NCI-H1930 (cell line): ENCODE results near the gene GLIS1.

Experiments
- DNase-seq, 2 experiments: peaks; one replicate each; lab custom pipeline; 2025; lab: John Stamatoyannopoulos, UW

Gene GLIS1

DNA sequence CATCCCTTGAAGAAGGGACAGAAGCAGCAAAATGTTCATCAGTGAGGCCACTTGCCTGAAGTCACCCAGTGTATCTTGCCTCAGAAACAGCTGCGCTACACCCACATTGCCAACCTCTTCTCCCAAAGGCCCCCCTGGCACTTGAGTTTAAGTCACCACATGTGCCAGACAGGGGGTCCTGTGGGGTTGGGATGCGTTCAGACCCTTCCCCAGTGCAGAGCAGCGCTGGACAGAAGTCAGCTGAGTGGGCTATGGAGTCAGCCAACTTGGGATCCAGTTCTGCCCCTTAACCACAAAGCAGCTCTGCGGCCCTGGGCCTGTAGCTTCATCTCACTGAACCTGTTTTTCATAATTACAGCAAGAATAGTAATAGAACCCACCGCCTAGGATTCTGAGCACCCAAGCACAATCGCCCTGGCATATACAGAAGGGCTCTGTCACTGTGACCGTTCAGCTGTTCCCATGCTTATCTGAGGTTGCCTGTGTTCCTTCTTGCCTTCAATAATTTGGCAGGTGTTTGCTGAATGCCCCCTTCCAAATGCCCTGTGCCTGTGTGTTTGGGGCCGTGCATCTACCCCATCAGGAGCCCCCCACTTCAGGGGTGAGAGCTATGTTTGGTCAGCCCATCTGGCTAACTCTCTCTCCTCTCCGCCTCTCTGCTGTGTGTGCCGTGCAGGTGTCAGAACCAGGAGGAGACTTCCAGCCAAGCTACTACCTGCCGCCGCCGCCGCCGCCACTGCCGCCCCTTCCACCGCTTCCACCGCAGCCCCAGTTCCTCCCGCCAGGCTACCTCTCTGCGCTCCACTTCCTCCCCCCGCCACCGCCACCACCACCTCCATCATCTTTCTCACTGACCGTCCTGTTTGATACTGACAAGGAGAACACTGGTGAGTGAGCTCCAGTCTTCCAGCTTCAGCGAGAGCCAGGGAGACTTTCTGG lies 274.7 kb downstream of the GLIS1 start:
- no peak for DNase-seq

DNA sequence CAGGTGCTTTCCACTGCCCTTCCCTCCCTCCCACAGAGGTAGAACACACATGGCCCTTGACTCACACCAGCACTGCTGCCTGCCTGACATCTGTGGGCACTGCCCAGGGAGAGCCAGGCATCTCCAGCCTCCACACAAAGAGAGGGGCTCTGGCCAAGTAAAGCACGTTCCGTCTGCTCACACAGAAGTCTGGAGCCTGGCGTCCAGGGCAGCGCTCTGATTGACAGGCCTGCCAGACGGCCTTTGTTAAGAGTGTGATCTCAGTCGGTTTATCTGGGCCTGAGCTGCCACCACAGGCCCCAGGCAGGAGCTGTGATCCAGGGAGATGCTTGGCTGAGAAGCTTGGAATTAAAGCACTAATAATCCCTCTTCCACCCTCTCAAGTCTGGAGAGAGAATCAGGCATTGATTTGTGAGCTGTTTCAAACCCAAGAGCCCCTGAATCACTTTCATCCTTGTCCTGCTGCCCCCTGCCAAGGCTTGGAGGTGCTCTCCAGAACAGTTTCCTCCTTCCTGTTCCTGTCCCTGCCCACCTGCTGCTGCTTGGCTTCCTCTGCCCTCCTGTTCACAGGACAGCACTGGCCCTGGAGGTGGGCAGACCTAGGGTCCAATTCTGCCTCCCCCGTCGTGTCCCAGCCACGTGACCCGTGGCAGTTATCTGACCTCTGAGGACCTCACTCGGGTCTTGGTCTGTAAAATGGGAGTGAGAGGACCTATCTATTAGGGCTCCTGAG lies 276.0 kb downstream of the GLIS1 start:
- DNase-seq = no peak

DNA sequence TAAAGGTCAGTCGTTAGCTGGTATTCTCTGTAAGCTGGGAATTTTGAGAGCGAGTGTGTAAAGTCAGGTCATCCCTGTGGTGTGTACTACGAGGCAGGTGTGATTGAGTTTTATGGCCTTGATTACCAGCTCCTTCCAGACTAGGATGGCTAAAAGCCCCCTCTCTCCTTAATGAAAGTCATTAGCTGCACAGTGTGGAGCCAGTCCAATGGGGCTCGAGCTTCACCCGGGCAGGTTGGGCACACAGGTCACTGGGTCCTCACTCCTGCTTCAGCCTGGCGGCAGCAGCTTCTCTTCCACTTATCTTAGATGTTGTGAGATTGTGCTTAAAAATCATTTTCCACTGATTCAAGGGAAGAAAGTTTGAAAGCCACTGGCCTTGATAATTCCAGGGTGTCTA lies 276.8 kb downstream of the GLIS1 start:
- no peak for DNase-seq

DNA sequence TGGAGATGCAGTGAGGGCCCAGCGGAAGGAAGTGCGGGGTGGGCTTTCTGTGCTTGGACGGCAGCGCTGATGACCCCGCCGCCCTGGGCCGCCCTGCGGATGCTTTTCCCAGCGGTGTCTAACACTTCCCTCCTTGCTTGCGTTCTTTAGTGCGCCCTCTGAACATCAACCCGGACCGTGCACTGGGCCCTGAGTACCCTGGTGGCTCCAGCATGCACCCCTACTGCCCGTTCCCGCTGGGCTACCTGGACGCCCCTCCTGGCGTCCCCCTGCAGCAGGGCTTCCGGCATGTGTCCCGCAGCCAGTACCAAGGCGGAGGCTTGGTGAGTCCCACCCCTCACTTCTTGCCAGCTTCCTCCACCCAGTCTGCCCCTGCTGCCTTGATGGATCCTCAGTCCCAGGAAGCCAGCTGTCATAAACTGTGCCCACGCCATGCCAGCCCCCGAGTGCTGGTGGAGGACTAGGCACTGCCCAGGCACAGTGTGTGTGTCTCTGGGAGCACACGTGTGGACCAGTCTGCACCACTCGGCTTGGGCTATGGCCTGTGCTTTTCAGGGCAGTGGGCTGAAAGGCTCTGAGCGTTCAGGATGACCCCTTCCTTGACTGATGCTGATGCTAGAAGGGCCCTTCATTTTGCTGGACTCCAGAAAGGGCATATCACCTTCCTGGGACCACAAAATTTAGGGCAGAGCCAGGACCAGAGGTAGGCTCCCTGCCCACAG lies 277.5 kb downstream of the GLIS1 start:
- DNase-seq = no peak

DNA sequence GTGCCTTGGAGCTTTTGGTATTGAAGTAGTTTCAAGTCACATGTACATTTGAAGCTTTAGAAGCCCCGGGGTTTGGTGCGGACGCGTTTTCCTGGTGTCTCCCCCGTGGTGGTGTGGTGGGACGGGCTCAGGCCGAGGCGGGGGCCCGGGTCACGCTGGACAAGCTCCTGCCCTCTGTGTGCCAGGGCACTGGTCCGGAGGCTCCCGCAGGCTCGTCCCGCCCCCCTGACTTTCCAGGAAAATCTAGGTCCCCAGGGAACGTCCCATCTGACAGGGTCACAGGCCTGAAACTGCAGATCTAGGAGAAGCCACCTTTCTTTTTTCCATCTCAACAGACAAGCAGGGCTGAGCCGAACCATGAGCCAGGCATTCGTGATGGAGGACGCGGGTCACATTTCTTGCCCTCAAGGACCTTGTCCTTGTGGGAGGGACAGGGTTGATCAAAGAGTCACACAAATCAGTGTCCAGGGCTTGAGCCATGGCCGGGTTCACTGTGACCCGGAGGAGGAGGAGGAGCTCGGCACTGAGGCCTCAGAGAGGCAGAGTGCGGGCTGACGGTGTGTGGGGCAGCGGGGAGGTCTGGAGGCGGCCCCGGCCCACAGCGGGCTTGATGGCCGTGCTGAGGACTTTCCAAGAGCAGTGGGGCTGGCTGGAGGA lies 278.2 kb downstream of the GLIS1 start:
- no peak for DNase-seq

DNA sequence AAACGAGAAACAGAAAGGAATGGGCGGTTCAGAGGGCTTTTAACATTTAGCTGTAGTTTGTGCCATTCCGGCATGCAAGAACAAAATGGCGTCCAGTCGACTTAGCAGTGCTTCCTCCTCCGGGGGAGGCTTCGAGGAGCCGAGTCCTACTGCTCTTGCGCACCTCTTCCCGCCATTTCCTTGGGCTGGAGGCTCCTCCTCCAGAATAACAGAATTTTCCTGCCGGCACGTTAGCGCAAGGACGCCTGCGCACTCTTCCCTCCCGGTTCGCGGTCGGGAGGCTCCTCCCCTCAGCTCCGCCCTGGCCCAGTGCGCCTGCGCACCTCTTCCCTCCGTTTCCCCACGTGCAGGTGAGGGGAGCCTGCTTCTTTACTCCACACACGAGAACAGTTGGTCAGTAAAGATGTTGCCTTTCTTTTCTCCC lies 278.7 kb downstream of the GLIS1 start:
- DNase-seq = no peak

DNA sequence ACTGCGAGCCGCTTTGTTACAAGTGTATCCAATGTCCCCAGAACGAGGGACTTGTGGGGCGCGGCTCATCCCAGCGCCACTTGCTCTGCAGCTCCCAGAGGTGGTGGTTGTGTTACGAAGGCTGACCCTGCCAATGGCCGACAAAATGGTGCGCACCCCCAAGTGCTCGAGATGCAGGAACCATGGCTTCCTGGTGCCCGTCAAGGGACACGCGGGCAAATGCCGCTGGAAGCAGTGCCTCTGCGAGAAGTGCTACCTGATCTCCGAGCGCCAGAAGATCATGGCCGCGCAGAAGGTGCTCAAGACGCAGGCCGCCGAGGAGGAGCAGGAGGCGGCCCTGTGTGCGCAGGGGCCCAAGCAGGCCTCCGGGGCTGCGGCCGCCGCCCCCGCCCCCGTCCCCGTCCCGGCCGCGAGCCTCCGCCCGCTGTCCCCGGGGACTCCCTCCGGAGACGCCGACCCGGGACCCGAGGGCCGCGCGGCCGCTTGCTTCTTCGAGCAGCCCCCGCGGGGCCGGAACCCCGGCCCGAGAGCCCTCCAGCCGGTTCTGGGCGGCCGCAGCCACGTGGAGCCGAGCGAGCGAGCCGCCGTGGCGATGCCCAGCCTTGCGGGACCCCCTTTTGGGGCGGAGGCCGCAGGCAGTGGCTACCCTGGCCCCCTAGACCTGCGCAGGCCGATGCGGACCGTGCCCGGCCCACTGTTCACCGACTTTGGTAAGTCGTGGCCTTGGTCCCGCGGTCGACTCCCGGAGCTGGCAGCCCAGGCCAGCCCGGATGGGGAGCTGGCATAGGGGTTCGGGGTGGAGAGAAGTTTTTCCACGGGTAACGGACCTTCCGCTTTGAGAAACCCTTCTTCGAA lies 279.4 kb downstream of the GLIS1 start, which contains the start of gene DMRTB1:
Gene DMRTB1, plus strand, starts transcription at position 79 of the 855 bp plus-strand sequence. Its CDS starts 55 bp downstream, at position 134.
- DNase-seq = no peak

DNA sequence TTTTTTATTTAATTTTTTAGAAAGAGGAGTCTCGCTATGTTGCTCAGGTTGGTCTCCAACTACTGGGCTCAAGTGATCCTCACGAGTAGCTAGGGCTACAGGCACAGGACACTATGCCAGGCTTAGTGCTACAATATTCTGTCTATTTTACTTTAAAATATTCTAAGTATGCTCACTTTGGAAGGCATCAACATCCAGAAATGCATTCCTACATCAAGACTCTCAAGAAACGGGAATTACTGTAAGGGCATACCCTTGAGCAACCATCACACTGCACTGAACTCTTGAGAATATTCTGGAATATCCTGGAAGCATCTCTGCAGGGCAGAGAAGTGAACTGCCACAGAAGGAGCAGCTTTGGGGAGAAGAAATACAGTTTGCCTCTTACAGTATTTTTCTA lies 280.3 kb downstream of the GLIS1 start:
- no peak for DNase-seq
